HL-60/S4 treated with phorbol 12-myristate 13-acetate at 8.2 ng/mL for 4 days and 3 days (cell line): ENCODE data around the gene EXOC3L2.

ENCODE experiments used
- in situ Hi-C: fragments of 300-500 bp; cut with MboI; formaldehyde crosslinking; loops from 2 replicates; pipeline ENCODE4 v1.15.0; 2022; ENCODE audit warnings: low sequenced_read_pairs

EXOC3L2 gene

GRCh38 chr19:45162608-45163143, 82.5 kb downstream of the EXOC3L2 start:
- in situ Hi-C loops = no loop called here
